CD14-positive monocyte (primary cell): ENCODE measurements around the gene CRB2. TPM values are rescaled to one million over a fixed set of nuclear protein-coding genes. Genes with fewer than 3 reads are reported as not detected.

Experiments used
- DNase-seq, 3 donors: peaks; one replicate each; pipeline ENCODE4 v3.0.0-alpha.2; 2011 to 2022
- H2AFZ ChIP-seq: 2 replicates; pipeline ENCODE4 v1.6.0; 2012; ENCODE audit warnings: mild to moderate bottlenecking, low read depth, low read length, inconsistent platforms; ENCODE audit not compliant: insufficient read depth, poor library complexity, severe bottlenecking
- H3K27ac ChIP-seq, 2 donors: 1 replicate in 1 of 2; 2 replicates in 1 of 2; pipeline ENCODE4 v1.5.1; 2012 to 2013; ENCODE audit warnings: low read length in 2 of 2, control low read depth in 1 of 2, inconsistent platforms in 1 of 2, low read depth in 1 of 2, mild to moderate bottlenecking in 1 of 2
- H3K27me3 ChIP-seq, 2 donors: one replicate each; pipeline versions ENCODE4 v1.6.0 to v1.6.1; 2011 to 2013; ENCODE audit warnings: low read length in 2 of 2; ENCODE audit not compliant: control insufficient read depth in 2 of 2, insufficient read depth in 2 of 2
- H3K36me3 ChIP-seq, 2 donors: replicated peaks in 1 of 2; 1 replicate in 1 of 2; 2 replicates in 1 of 2; pipeline versions ENCODE4 v1.5.1 to v1.6.1; 2012 to 2013; ENCODE audit warnings: low read length in 2 of 2, control low read depth in 1 of 2, inconsistent platforms in 1 of 2, mild to moderate bottlenecking in 1 of 2; ENCODE audit not compliant: insufficient read depth in 2 of 2, control insufficient read depth in 1 of 2
- H3K4me1 ChIP-seq, 2 donors: 1 replicate in 1 of 2; 2 replicates in 1 of 2; pipeline versions ENCODE4 v1.5.1 to v1.6.1; 2012 to 2013; ENCODE audit warnings: low read length in 2 of 2, control low read depth in 1 of 2, inconsistent platforms in 1 of 2, mild to moderate bottlenecking in 1 of 2, moderate library complexity in 1 of 2; ENCODE audit not compliant: insufficient read depth in 2 of 2, control insufficient read depth in 1 of 2
- H3K4me2 ChIP-seq: replicated peaks from 2 replicates; pipeline ENCODE3; 2012; ENCODE audit warnings: low read length, moderate library complexity, mild to moderate bottlenecking; ENCODE audit not compliant: poor library complexity, severe bottlenecking; ENCODE audit errors: extremely low read depth
- H3K4me3 ChIP-seq, 3 experiments: fragments of 200-600 bp in 1 of 3; sonication (generic) in 1 of 3; replicated peaks in 1 of 3; 1 replicate in 2 of 3; 2 replicates in 1 of 3; pipeline ENCODE4 v1.5.1; 2011 to 2013; ENCODE audit warnings: low read length in 3 of 3, mild to moderate bottlenecking in 3 of 3, control low read depth in 2 of 3, low read depth in 2 of 3, inconsistent platforms in 1 of 3, moderate library complexity in 1 of 3
- H3K79me2 ChIP-seq: 2 replicates; pipeline ENCODE4 v1.6.0; 2012; ENCODE audit warnings: mild to moderate bottlenecking, control low read depth, inconsistent platforms, low read length, moderate library complexity; ENCODE audit not compliant: insufficient read depth
- H3K9ac ChIP-seq: 2 replicates; pipeline ENCODE4 v1.6.0; 2017; ENCODE audit warnings: low read length, mild to moderate bottlenecking; ENCODE audit not compliant: insufficient read depth, poor library complexity, severe bottlenecking
- H3K9me3 ChIP-seq, 2 donors: replicated peaks in 1 of 2; 1 replicate in 1 of 2; 2 replicates in 1 of 2; pipeline versions ENCODE4 v1.5.1 to v1.6.1; 2012 to 2013; ENCODE audit warnings: low read length in 2 of 2, control low read depth in 1 of 2; ENCODE audit not compliant: control insufficient read depth in 1 of 2, insufficient read depth in 1 of 2
- H4K20me1 ChIP-seq: 2 replicates; pipeline ENCODE4 v1.6.0; 2012; ENCODE audit warnings: mild to moderate bottlenecking, low read length, control low read depth, moderate library complexity; ENCODE audit not compliant: insufficient read depth
- H3K27ac Mint-ChIP-seq, 7 donors: one replicate each; pipeline ENCODE4 v1.8.0; 2020; ENCODE audit warnings: mild to moderate bottlenecking in 7 of 7, mixed read lengths in 7 of 7, moderate library complexity in 6 of 7, inconsistent platforms in 2 of 7
- H3K27me3 Mint-ChIP-seq, 3 donors: one replicate each; pipeline ENCODE4 v1.8.0; 2021 to 2022; ENCODE audit warnings: low read depth in 3 of 3, mild to moderate bottlenecking in 3 of 3, mixed read lengths in 3 of 3, moderate library complexity in 3 of 3, inconsistent platforms in 1 of 3
- H3K36me3 Mint-ChIP-seq, 2 donors: one replicate each; pipeline ENCODE4 v1.8.0; 2020; ENCODE audit warnings: mixed read lengths in 2 of 2, inconsistent platforms in 1 of 2, mild to moderate bottlenecking in 1 of 2
- H3K4me1 Mint-ChIP-seq: one replicate; pipeline ENCODE4 v1.8.0; 2020; ENCODE audit warnings: mild to moderate bottlenecking, mixed read lengths
- H3K4me3 Mint-ChIP-seq, 2 donors: one replicate each; pipeline ENCODE4 v1.8.0; 2020; ENCODE audit warnings: mild to moderate bottlenecking in 2 of 2, mixed read lengths in 2 of 2, moderate library complexity in 1 of 2
- H3K9me3 Mint-ChIP-seq, 7 donors: one replicate each; pipeline ENCODE4 v1.8.0; 2020 to 2022; ENCODE audit warnings: mixed read lengths in 7 of 7, mild to moderate bottlenecking in 6 of 7, moderate library complexity in 6 of 7, inconsistent platforms in 2 of 7
- CTCF ChIP-seq: fragments of 200-600 bp; IDR thresholded peaks from one replicate; pipeline ENCODE4 v1.8.0; 2022; ENCODE audit warnings: antibody characterized with exemption, mild to moderate bottlenecking
- WGBS: methylation state at CpG from one replicate; pipeline ENCODE4 v1.1.5; 2013; ENCODE audit warnings: missing lambda C conversion rate; ENCODE audit not compliant: insufficient coverage; 5-methylcytosine and 5-hydroxymethylcytosine counted together
- intact Hi-C, 2 donors: fragments of 100-400 bp; cut with micrococcal nuclease; formaldehyde crosslinking; loops; one replicate each; pipeline versions ENCODE4 v1.15.0 to v1.15.1; 2023
- polyA plus RNA-seq, 3 donors: library from polyadenylated mRNA; depleted of rRNA in 1 of 3; unstranded in 2 of 3; stranded (reverse) in 1 of 3; fragments of 300-500 nt in 2 of 3; fragments of >200 nt in 1 of 3; fragmentation: Illumina TruSeq in 2 of 3; gene quantifications; 1 replicate in 2 of 3; 2 replicates in 1 of 3; pipeline ENCODE4 v1.2.3, GENCODE V29; 2012 to 2021

Gene CRB2
- polyA plus RNA-seq, 3 donors = not detected

GRCh38 chr9:123323196-123324013, 32.6 kb upstream of the CRB2 start:
- H3K9me3 ChIP-seq = no peaks in the 10 kb centered on the region
- peak overlapping the region; percentile 23 for H3K9ac ChIP-seq
- no peaks in the 10 kb centered on the region for H3K79me2 ChIP-seq
- H3K9me3 Mint-ChIP-seq = no peaks in the 10 kb centered on the region
- peak overlapping the region; percentile 64 for H2AFZ ChIP-seq
- H3K4me3 ChIP-seq = no peak overlapping the region
- H3K4me1 Mint-ChIP-seq = peaks cover 34% of the 10 kb centered on the region
- peaks cover 20 to 23% of the 10 kb centered on the region in 2 donors for H3K4me1 ChIP-seq
- no peaks in the 10 kb centered on the region for H3K27me3 ChIP-seq
- DNase-seq = no peak
- WGBS = 47% methylated on average over 9 of the region's 13 CpGs
- no peaks in the 10 kb centered on the region for H4K20me1 ChIP-seq
- intact Hi-C loops = no loop called here
- H3K36me3 ChIP-seq = no peaks in the 10 kb centered on the region
- H3K4me2 ChIP-seq = no peak overlapping the region
- H3K27ac ChIP-seq = no peak overlapping the region
- peak overlapping the region in 1 of 2 donors; percentile 2 for H3K4me3 Mint-ChIP-seq
- TF ChIP-seq CTCF = no peak
- H3K36me3 Mint-ChIP-seq = no peaks in the 10 kb centered on the region
- peak overlapping the region in 1 of 7 donors; percentile 63 for H3K27ac Mint-ChIP-seq
- peaks cover 6 to 12% (median 6%) of the 10 kb centered on the region in 3 donors for H3K27me3 Mint-ChIP-seq

GRCh38 chr9:123324767-123325183, 31.2 kb upstream of the CRB2 start:
- Histone ChIP-seq H3K27ac (no peak overlapping the region), H3K9ac (no peak overlapping the region), H2AFZ (no peak overlapping the region), H3K9me3 (no peaks in the 10 kb centered on the region), H3K4me1 (peaks cover 28% of the 10 kb centered on the region in 2 donors), H3K4me2 (no peak overlapping the region), H3K27me3 (no peaks in the 10 kb centered on the region), H3K4me3 (no peak overlapping the region), H3K79me2 (no peaks in the 10 kb centered on the region), H4K20me1 (no peaks in the 10 kb centered on the region), H3K36me3 (no peaks in the 10 kb centered on the region)
- Mint-ChIP-seq H3K4me1 (peaks cover 42% of the 10 kb centered on the region), H3K27ac (peak overlapping the region in 1 of 7 donors; percentile 40), H3K36me3 (no peaks in the 10 kb centered on the region), H3K27me3 (peaks cover 4 to 10% (median 6%) of the 10 kb centered on the region in 3 donors), H3K4me3 (no peak overlapping the region), H3K9me3 (no peaks in the 10 kb centered on the region)
- TF ChIP-seq CTCF = no peak
- intact Hi-C loops = no loop called here
- WGBS = 82% methylated on average over 7 of the region's 10 CpGs
- DNase-seq = no peak
